Activated B cell treated with CpG ODN at 0.5 μM for 24 hours (primary cell): Measurements from ENCODE around the gene POC5. TPM values are rescaled to one million over a fixed set of nuclear protein-coding genes. Genes with fewer than 3 reads are reported as not detected.

Experiments used
- ATAC-seq: fragments of 200-7000 bp; cut with Tn5 transposase; one replicate; pipeline ENCODE4 v1.10.0; 2021; ENCODE audit warnings: low read depth, mild to moderate bottlenecking, moderate library complexity
- CTCF ChIA-PET: fragments of 350-600 bp; sonication (Branson Sonifier 250); formaldehyde crosslinking; loops from one replicate; lab custom pipeline; 2021; ENCODE audit warnings: antibody characterized with exemption; lab: Charles Lee
- POLR2A ChIA-PET: fragments of 350-600 bp; sonication (Branson Sonifier 250); formaldehyde crosslinking; loops from one replicate; lab custom pipeline; 2021; ENCODE audit warnings: antibody characterized with exemption; lab: Charles Lee
- DNase-seq: peaks from one replicate; pipeline ENCODE4 v3.0.0; 2022
- H3K27ac Mint-ChIP-seq: one replicate; pipeline ENCODE4 v1.8.0; 2020; ENCODE audit warnings: mixed read lengths
- H3K27me3 Mint-ChIP-seq: one replicate; pipeline ENCODE4 v1.8.0; 2021; ENCODE audit warnings: mixed read lengths
- H3K36me3 Mint-ChIP-seq: one replicate; pipeline ENCODE4 v1.8.0; 2021; ENCODE audit warnings: low read depth, mixed read lengths
- H3K4me1 Mint-ChIP-seq: one replicate; pipeline ENCODE4 v1.8.0; 2021; ENCODE audit warnings: mixed read lengths
- H3K4me3 Mint-ChIP-seq: one replicate; pipeline ENCODE4 v1.8.0; 2020; ENCODE audit warnings: mild to moderate bottlenecking, mixed read lengths
- H3K9me3 Mint-ChIP-seq: one replicate; pipeline ENCODE4 v1.8.0; 2020; ENCODE audit warnings: mixed read lengths
- intact Hi-C: fragments of 100-400 bp; cut with micrococcal nuclease; formaldehyde crosslinking; loops from one replicate; pipeline ENCODE4 v1.15.1; 2024
- total RNA-seq: library from RNA; stranded (reverse); gene quantifications from 2 replicates; pipeline ENCODE4 v1.2.3, GENCODE V29; 2022
- TF ChIP-seq, protein P1 (sequence below): fragments of 200-600 bp; IDR thresholded peaks from one replicate; pipeline ENCODE4 v1.8.0; 2022; ENCODE audit warnings: antibody characterized with exemption, mild to moderate bottlenecking

POC5 gene
- total RNA-seq, 1 donor from 2014 or later = 29.8 TPM

- CTCF ChIA-PET = no interaction called here
- TF ChIP-seq, protein P1, sequence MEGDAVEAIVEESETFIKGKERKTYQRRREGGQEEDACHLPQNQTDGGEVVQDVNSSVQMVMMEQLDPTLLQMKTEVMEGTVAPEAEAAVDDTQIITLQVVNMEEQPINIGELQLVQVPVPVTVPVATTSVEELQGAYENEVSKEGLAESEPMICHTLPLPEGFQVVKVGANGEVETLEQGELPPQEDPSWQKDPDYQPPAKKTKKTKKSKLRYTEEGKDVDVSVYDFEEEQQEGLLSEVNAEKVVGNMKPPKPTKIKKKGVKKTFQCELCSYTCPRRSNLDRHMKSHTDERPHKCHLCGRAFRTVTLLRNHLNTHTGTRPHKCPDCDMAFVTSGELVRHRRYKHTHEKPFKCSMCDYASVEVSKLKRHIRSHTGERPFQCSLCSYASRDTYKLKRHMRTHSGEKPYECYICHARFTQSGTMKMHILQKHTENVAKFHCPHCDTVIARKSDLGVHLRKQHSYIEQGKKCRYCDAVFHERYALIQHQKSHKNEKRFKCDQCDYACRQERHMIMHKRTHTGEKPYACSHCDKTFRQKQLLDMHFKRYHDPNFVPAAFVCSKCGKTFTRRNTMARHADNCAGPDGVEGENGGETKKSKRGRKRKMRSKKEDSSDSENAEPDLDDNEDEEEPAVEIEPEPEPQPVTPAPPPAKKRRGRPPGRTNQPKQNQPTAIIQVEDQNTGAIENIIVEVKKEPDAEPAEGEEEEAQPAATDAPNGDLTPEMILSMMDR = no peak
- Mint-ChIP-seq H3K27me3 (no peaks in the 10 kb centered on the region), H3K4me3 (no peak overlapping the region), H3K36me3 (no peaks in the 10 kb centered on the region), H3K9me3 (no peaks in the 10 kb centered on the region), H3K4me1 (no peaks in the 10 kb centered on the region), H3K27ac (no peak overlapping the region)
- intact Hi-C loops = no loop called here
- no peak for ATAC-seq
- DNase-seq = no peak
- POLR2A ChIA-PET = no interaction called here
Observed at GRCh38 chr5:75630875-75631274, 86.4 kb downstream of the POC5 start.

- ChIA-PET POLR2A (no interaction called here), CTCF (no interaction called here)
- intact Hi-C loops = no loop called here
- Mint-ChIP-seq H3K36me3 (no peaks in the 10 kb centered on the region), H3K9me3 (no peaks in the 10 kb centered on the region), H3K4me3 (no peak overlapping the region), H3K27me3 (no peaks in the 10 kb centered on the region), H3K4me1 (no peaks in the 10 kb centered on the region), H3K27ac (no peak overlapping the region)
- TF ChIP-seq, protein P1 = no peak
- DNase-seq (no peak), ATAC-seq (no peak)
Observed at GRCh38 chr5:75627801-75628200, 89.4 kb downstream of the POC5 start.

DNA sequence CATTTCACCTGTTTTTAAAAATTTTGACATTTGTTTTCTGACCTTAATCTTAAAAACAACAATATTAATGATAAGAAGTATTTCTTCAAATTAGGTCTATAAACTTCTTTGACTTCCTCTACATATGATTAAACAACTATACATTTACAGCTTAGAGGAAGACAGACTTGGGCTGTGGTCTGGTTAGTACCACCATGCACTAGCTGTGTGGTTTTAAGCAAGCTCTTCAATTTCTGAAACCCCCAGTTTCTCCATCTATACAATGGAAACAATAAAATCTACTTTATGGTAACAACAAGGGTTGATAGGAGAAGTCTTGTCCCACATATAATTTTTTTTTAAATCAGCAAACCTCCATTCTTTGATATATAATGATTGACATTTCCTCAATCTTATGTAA lies 90.3 kb downstream of the POC5 start:
- ATAC-seq = no peak
- no peaks in the 10 kb centered on the region for H3K4me1 Mint-ChIP-seq
- ChIA-PET POLR2A (no interaction called here), CTCF (no interaction called here)
- no peaks in the 10 kb centered on the region for H3K36me3 Mint-ChIP-seq
- no peaks in the 10 kb centered on the region for H3K9me3 Mint-ChIP-seq
- no peak overlapping the region for H3K4me3 Mint-ChIP-seq
- DNase-seq = no peak
- intact Hi-C loops = no loop called here
- no peaks in the 10 kb centered on the region for H3K27me3 Mint-ChIP-seq
- TF ChIP-seq, protein P1 = no peak
- no peak overlapping the region for H3K27ac Mint-ChIP-seq

Other genes starting within 250 kb of the POC5 start
- gene CERT1, start 205.8 kb downstream of the POC5 start, total RNA-seq = 39.1 and 49.5 TPM in 2 replicates
- 29.0 and 34.0 TPM in 2 replicates for gene POLK, start 205.5 kb downstream of the POC5 start, total RNA-seq
- 0.37 and 1.0 TPM in 2 replicates for gene ANKDD1B, start 106.0 kb downstream of the POC5 start, total RNA-seq